ENCODE measurements around the gene MYO10. TPM values are rescaled to one million over a fixed set of nuclear protein-coding genes. Genes with fewer than 3 reads are reported as not detected.

The MYO10 gene
- total and polyA plus RNA-seq, 2 of the 8 experiments (the other 6 are each of a cell fraction or from before 2014, with no cell fraction given) = 21.5 to 107 TPM

DNA sequence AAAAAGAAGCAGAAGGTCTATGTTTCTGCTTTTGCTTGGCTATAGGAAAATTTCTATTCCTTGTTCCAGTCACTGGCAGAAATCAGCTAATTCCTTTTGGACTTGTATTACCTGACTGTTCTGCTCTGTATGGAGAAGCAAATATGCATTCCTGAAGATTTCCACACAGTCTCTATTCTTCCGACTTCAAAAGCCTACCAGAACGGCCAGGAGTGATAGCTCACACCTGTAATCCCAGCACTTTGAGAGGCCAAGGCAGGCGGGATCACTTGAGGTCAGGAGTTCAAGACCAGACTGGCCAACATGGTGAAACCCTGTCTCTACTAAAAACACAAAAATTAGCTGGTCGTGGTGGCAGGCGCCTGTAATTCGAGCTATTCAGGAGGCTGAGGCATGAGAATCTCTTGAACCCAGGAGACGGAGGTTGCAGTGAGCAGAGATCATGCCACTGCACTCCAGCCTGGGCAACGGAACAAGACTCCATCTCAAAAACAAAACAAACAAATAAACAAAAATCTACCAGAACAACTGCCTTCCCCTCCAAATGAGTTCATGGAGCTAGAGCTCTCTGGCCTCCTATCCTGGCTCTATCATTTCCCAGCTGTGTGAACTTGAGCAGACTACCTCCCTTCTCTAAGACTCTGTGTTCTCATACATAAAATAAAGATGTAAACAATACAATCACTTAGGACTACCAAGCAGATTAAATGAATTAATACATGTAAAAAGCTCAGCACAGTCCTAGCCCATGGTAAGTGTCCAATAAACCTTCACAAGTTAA, 17.0 kb downstream of the MYO10 start:
- no peak overlapping the region for H4K91ac ChIP-seq (replicated peaks; ENCODE audit: insufficient read length, low read length)
- H2BK5ac ChIP-seq (ENCODE audit: low read depth, low read length) = no peak overlapping the region
- H4K5ac ChIP-seq (ENCODE audit: insufficient read length, low read depth, low read length) = no peak overlapping the region
- H3K79me2 ChIP-seq (ENCODE audit: control insufficient read depth in 1 of 2, insufficient read depth in 2 of 2, low read length in 2 of 2) = peaks cover 0 to 75% of the 10 kb centered on the region in 2 experiments; a peak in 2 of 4 replicates
- no peak overlapping the region for H2BK12ac ChIP-seq (ENCODE audit: low read depth, low read length)
- ChIA-PET CTCF (ENCODE audit: partially characterized antibody) (interaction anchor here (0.7 to 1.7 kb wide), 5 partner anchors 14 to 272 kb away, joined by 3 to 6 read pairs (median 3); no protein-coding TSS in a partner anchor), POLR2A (ENCODE audit: partially characterized antibody) (interaction anchor here (0.7 to 1.1 kb wide), 3 partner anchors 10 to 24 kb away, joined by 3 read pairs; no protein-coding TSS in a partner anchor)
- DNase-seq (ENCODE audit: low read depth in 1 of 2, low spot score in 2 of 2) (no peak), FAIRE-seq (no peak)
- no peak overlapping the region for H3K56ac ChIP-seq (replicated peaks; ENCODE audit: insufficient read length, low read depth, low read length)
- H3K27ac ChIP-seq (ENCODE audit: low read depth, low read length) = no peak overlapping the region
- H2BK15ac ChIP-seq (ENCODE audit: low read length) = no peak overlapping the region
- no peaks in the 10 kb centered on the region for H3K9me3 ChIP-seq (ENCODE audit: insufficient read depth in 2 of 2, low read depth in 1 of 2, low read length in 1 of 2)
- no peak overlapping the region for H3K4me3 ChIP-seq (ENCODE audit: extremely low read depth in 1 of 4, insufficient read depth in 2 of 4, low read depth in 3 of 4, low read length in 4 of 4)
- H3K4me2 ChIP-seq (ENCODE audit: insufficient read depth in 1 of 2, low read depth in 2 of 2, low read length in 2 of 2) = no peak overlapping the region
- H3K18ac ChIP-seq (ENCODE audit: extremely low read depth, low read length) = no peak overlapping the region
- no peaks in the 10 kb centered on the region; a peak in 1 of 7 replicates for H3K4me1 ChIP-seq (replicated peaks in 1 of 4; ENCODE audit: control insufficient read depth in 3 of 4, insufficient read depth in 4 of 4, low read length in 3 of 4)
- 82% methylated on average over 8 of the region's 8 CpGs; no CpG with 5 or more reads in 1 of the 2 experiments for WGBS, 2 experiments (ENCODE audit: extremely low coverage in 1 of 2, insufficient coverage in 1 of 2, insufficient read length in 1 of 2, insufficient replicate concordance in 2 of 2, low coverage in 1 of 2, low lambda C conversion rate in 2 of 2, missing lambda C conversion rate in 1 of 2)
- no peak overlapping the region for H3K9ac ChIP-seq (replicated peaks in 1 of 4; ENCODE audit: extremely low read depth in 1 of 4, low read depth in 3 of 4, low read length in 3 of 4)
- H4K20me1 ChIP-seq (replicated peaks in 1 of 2; ENCODE audit: control insufficient read depth in 1 of 2, insufficient read depth in 2 of 2, low read length in 2 of 2) = peaks cover under 1 to 4% of the 10 kb centered on the region in 2 experiments
- no peaks in the 10 kb centered on the region for H3K36me3 ChIP-seq (ENCODE audit: control insufficient read depth in 2 of 4, insufficient read depth in 4 of 4, low read length in 3 of 4)
- no peak overlapping the region for H3K14ac ChIP-seq (ENCODE audit: insufficient read length)
- peaks cover 6% of the 10 kb centered on the region for H3K79me1 ChIP-seq (ENCODE audit: low read depth, low read length)
- H2AFZ ChIP-seq (ENCODE audit: low read length) = no peak overlapping the region
- H3K4ac ChIP-seq (replicated peaks; ENCODE audit: insufficient read length, low read depth, low read length) = no peak overlapping the region
- no peaks in the 10 kb centered on the region for H3K27me3 ChIP-seq (replicated peaks in 1 of 4; ENCODE audit: control insufficient read depth in 3 of 4, extremely low read depth in 1 of 4, insufficient read depth in 3 of 4, low read length in 3 of 4)
- H2BK20ac ChIP-seq (ENCODE audit: low read length) = no peak overlapping the region
- H4K8ac ChIP-seq (ENCODE audit: extremely low read depth, insufficient read depth, low read length) = no peak overlapping the region
- no peak for TF ChIP-seq JUN (IDR thresholded peaks at IDR 0.05; ENCODE audit: low read depth, low read length)
- no peak for TF ChIP-seq SIRT6 (IDR thresholded peaks at IDR 0.05; ENCODE audit: low read length)
- no peak for TF ChIP-seq MAFK (IDR thresholded peaks at IDR 0.05; ENCODE audit: low read depth, low read length)
- no peak for TF ChIP-seq NANOG (IDR thresholded peaks at IDR 0.05; ENCODE audit: insufficient read depth, low read depth, low read length, poor library complexity, severe bottlenecking)
- TF ChIP-seq FOSL1 (IDR thresholded peaks at IDR 0.05; ENCODE audit: insufficient read depth, low read depth, low read length) = no peak
- TF ChIP-seq YY1 (IDR thresholded peaks at IDR 0.05; ENCODE audit: low read depth, low read length) = no peak
- TF ChIP-seq RBBP5 (IDR thresholded peaks at IDR 0.05; ENCODE audit: borderline replicate concordance, low read depth, low read length) = no peak
- no peak for TF ChIP-seq BACH1 (IDR thresholded peaks at IDR 0.05; ENCODE audit: low read length)
- TF ChIP-seq POLR2AphosphoS5 (IDR thresholded peaks at IDR 0.05; ENCODE audit: low read depth, low read length) = no peak
- TF ChIP-seq SRF (IDR thresholded peaks at IDR 0.05; ENCODE audit: low read depth, low read length) = no peak
- no peak for TF ChIP-seq CREB1 (IDR thresholded peaks at IDR 0.05)
- TF ChIP-seq RXRA (IDR thresholded peaks at IDR 0.05; ENCODE audit: insufficient read depth, low read depth, low read length) = no peak
- no peak for TF ChIP-seq POU5F1 (IDR thresholded peaks at IDR 0.05; ENCODE audit: low read depth, low read length)
- no peak for TF ChIP-seq JUND (IDR thresholded peaks at IDR 0.05; ENCODE audit: low read length)
- H2AK5ac ChIP-seq (ENCODE audit: low read depth, low read length) = 0 out of 2 replicates have a peak overlapping the region, but pooled peaks have one; percentile 39
- no peak overlapping the region for H2BK120ac ChIP-seq (replicated peaks; ENCODE audit: low read depth, low read length)
- H3K23ac ChIP-seq (ENCODE audit: insufficient read length) = no peak overlapping the region
- no peaks in the 10 kb centered on the region for H3K23me2 ChIP-seq (ENCODE audit: low read depth, low read length)
